Retina (tissue), 1 donor: ENCODE data around the gene TNS2.
A peak's percentile ranks its signal among the peaks of the same experiment; 100 is the strongest.

Experiments
- DNase-seq: peaks from one replicate; pipeline ENCODE4 v3.0.0-alpha.2; 2016

Gene TNS2

GRCh38 chr12:53058674-53059433 lies 9.0 kb downstream of the TNS2 start:
- no peak for DNase-seq

DNA sequence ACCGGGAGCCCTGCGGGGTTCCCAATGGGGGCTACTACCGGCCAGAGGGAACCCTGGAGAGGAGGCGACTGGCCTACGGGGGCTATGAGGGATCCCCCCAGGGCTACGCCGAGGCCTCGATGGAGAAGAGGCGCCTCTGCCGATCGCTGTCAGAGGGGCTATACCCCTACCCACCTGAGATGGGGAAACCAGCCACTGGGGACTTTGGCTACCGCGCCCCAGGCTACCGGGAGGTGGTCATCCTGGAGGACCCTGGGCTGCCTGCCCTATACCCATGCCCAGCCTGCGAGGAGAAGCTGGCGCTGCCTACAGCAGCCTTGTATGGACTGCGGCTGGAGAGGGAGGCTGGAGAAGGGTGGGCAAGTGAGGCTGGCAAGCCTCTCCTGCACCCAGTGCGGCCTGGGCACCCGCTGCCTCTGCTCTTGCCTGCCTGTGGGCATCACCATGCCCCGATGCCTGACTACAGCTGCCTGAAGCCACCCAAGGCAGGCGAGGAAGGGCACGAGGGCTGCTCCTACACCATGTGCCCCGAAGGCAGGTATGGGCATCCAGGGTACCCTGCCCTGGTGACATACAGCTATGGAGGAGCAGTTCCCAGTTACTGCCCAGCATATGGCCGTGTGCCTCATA lies 9.7 kb downstream of the TNS2 start:
- DNase-seq, result no peak

DNA sequence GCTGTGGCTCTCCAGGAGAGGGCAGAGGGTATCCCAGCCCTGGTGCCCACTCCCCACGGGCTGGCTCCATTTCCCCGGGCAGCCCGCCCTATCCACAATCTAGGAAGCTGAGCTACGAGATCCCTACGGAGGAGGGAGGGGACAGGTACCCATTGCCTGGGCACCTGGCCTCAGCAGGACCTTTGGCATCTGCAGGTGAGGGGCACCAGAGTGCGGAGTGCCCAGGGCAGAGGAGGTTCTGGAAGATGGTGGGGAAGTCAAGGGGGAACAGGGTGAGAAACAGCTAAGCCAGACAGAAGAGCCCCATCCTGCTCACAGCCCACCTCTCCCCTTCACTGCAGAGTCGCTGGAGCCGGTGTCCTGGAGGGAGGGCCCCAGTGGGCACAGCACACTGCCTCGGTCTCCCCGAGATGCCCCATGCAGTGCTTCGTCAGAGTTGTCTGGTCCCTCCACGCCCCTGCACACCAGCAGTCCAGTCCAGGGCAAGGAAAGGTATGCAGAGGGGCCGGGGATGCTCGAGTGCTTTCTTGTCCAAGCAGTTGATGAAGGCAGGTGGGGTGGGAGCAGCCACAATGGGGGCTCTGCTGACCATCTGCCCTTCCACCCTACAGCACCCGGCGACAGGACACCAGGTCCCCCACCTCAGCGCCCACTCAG lies 10.3 kb downstream of the TNS2 start:
- DNase-seq, result no peak

DNA sequence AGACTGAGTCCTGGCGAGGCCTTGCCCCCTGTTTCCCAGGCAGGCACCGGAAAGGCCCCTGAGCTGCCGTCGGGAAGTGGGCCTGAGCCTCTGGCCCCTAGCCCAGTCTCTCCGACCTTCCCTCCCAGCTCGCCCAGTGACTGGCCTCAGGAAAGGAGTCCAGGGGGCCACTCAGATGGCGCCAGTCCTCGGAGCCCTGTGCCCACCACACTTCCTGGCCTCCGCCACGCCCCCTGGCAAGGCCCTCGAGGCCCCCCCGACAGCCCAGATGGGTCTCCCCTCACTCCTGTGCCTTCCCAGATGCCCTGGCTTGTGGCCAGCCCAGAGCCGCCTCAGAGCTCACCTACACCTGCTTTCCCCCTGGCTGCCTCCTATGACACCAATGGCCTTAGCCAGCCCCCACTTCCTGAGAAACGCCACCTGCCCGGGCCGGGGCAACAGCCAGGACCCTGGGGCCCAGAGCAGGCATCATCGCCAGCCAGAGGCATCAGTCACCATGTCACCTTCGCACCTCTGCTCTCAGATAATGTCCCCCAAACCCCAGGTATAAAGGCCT lies 10.9 kb downstream of the TNS2 start:
- no peak for DNase-seq

DNA sequence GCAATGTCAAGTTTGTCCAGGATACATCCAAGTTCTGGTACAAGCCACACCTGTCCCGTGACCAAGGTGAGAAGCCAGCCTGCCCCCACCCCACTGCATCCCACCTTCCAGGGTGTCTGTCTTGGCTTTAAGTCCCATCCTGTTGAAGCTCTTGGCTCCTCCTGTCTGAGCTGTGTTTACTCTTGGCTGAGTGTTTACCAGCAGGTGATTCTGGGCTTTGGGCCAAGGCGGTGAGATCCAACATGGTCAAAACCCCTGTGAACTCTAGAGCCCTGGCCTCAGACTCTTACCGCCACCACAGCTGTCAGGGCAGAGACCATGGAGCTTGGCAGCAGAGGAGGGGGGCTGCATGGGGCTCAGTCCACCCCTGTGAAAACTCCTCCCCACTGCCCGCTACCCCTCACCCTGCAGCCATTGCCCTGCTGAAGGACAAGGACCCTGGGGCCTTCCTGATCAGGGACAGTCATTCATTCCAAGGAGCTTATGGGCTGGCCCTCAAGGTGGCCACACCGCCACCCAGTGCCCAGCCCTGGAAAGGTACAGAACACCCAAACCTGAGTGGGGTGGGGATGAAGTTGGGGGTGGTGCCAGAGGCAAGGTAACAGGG lies 11.6 kb downstream of the TNS2 start:
- DNase-seq, result no peak

- DNase-seq, result no peak
These were observed 12.4 kb downstream of the TNS2 start for GRCh38 chr12:53062011-53062961.

- no peak for DNase-seq
These were observed 13.3 kb downstream of the TNS2 start for GRCh38 chr12:53062977-53063707.

- DNase-seq, result no peak
These were observed 14.1 kb downstream of the TNS2 start for GRCh38 chr12:53063708-53064612.

GRCh38 chr12:53064613-53065436 lies 15.0 kb downstream of the TNS2 start:
- no peak for DNase-seq

DNA sequence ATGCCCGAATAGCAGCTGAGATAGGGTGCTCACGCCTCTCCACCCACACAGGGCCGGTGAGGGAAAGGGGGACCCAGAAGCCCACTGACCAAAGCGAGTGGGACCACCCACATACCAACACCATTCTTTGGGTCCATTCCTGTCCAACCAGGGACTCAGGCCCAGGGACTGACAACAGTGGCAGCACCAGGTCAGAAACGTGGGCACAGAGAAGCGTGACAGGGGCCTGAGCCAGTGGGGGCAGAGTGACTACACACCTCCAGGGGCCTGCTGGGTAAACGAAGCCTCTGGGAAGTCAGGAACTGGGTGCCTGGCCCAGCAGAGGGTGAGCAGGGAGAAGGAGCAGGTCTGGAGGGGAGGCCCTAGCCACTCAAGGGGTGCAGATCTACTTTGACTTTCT lies 15.6 kb downstream of the TNS2 start:
- no peak for DNase-seq

GRCh38 chr12:53065975-53066931 lies 16.4 kb downstream of the TNS2 start:
- DNase-seq, result peak; percentile 85

DNA sequence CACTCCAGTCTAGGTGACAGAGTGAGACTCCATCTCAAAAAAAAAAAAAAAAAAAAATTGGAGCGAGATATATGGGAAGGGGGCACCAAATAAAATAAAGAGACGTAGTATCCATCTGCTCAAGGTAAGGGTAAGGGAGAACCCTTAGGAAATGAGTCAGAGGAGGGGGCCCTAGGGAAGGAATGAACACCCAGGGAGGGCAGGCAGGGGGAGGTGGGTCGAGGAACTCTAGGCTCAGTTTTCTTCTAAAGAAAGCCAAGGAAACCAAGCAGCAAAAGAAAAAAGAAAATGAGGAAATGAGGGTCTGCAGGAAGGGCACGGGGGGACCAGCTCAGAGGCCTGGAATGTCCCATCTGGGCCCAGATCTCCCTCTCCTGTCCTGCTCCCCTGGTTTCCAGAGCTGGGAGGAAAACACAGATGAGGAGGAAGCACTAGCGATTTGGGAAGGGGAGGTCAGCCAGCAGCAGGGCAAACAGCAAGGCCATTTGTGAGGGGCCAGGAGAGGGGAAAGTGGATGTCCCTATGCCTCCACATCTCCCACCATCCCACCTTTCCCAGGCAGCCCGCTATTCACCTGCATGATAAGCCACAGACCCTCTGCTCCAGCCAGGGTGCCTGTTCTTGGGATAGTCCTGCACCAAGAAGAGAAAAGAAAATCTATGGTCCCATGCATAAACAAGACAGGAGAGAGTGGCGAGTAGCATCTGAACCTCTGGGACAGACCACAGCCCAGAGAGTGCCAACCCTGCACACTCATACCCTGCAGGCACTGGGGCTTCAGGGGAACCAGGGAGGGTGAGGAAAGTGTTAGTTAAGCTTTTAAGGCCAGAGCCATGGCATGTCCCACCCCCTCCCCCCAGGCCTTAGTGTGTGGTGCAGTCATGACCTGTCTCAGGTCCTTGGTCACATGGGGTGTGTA lies 17.5 kb downstream of the TNS2 start:
- DNase-seq, result no peak

DNA sequence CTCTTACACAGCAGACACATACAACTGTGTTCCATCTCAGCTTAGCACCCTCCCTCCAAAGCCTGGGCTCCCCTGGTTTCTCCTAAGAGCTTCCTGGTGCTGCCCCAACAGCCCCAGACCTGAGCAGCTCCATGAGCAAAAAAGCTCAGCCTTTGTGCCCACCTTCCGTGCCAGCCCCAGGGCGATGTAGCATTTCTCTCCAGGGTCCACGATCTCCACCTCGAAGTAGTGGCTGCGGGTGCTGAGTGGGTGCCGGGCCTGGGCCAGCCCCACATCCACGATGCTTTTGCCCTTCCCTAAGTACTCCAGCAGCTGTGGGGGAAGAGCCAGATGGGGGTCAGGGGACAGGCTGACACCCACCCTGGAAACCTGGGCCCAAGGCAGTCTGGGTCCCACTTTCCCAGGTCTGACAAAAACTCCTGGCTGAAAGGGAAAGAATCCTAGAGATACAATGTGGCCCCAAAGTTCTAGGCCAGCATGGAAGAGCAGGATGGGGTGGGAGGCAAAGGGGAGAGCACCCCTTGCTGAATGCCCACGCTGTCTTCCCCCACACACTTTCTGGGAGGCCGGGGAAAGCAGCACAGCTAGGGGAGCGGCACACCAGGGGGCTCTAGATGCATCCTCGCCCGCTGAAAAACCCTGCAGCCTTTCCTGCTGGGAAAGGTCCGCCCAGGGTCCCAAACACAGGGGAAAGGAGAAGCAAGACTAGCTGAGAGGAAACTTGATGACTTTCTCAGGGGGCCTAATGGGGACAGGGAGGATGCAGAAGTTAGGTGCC lies 18.3 kb downstream of the TNS2 start:
- DNase-seq, result no peak

GRCh38 chr12:53068811-53069585 lies 19.1 kb downstream of the TNS2 start:
- no peak for DNase-seq

DNA sequence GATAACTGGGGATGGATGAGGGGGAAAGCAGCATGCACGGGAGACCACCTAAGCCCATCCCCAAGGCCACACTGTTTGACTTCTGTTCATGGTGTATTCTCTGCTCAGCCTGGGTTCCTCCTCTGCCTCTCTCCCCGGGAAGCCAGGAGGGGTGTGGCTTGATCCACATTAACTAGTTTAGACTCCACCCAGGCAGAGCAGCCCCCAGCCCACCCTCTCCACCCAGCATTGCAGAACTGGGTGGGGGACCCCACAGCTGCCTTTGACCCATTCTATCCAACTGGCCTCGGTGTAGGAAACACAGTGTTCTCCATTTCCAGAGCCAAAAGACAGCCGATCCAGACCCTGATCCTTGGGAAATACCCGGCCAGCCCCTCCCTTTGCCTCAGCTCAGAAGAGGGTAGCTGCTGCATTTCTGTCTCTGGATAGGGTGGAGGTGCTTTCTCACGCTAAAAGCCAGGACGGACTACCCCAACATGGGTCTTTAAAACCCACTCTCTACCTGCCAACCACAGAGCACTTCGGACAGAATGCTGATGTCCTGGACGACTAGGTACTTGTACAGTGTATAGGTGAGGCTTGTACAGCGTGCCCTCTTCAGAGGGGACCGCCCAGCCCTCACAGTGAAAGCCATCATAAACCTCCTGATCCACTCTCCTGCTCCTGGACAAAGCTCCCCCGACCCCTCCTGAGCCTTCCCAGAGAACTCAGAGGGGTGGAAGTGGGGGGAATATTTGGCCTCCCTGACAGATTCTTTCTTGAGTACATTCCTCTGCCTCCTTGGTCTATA lies 20.0 kb downstream of the TNS2 start:
- DNase-seq, result no peak
